ENCODE data around the gene ATP10B.

ATP10B gene

GRCh38 chr5:160685219-160685618 lies 166.8 kb downstream of the ATP10B start:
- DNase-seq: no peak

GRCh38 chr5:160679567-160680309 lies 172.3 kb downstream of the ATP10B start:
- no peak for DNase-seq

GRCh38 chr5:160675988-160676387 lies 176.0 kb downstream of the ATP10B start:
- DNase-seq: no peak

GRCh38 chr5:160674901-160675300 lies 177.1 kb downstream of the ATP10B start:
- DNase-seq: no peak

- DNase-seq: no peak
These were observed 179.5 kb downstream of the ATP10B start for GRCh38 chr5:160672521-160672920.

- DNase-seq: no peak
These were observed 183.7 kb downstream of the ATP10B start for GRCh38 chr5:160668356-160668755.

GRCh38 chr5:160667160-160667559 lies 184.9 kb downstream of the ATP10B start:
- no peak for DNase-seq

- DNase-seq: no peak
These were observed 186.6 kb downstream of the ATP10B start for GRCh38 chr5:160665460-160665859.

- DNase-seq: no peak
These were observed 191.9 kb downstream of the ATP10B start for GRCh38 chr5:160660132-160660531.

- no peak for DNase-seq
These were observed 194.2 kb downstream of the ATP10B start for GRCh38 chr5:160657622-160658458.

GRCh38 chr5:160657068-160657507 lies 194.9 kb downstream of the ATP10B start:
- no peak for DNase-seq

- DNase-seq: no peak
These were observed 196.3 kb downstream of the ATP10B start for GRCh38 chr5:160655717-160656116.

GRCh38 chr5:160651692-160652645 lies 200.0 kb downstream of the ATP10B start:
- DNase-seq: no peak

GRCh38 chr5:160649304-160649703 lies 202.7 kb downstream of the ATP10B start:
- no peak for DNase-seq

- DNase-seq: no peak
These were observed 206.0 kb downstream of the ATP10B start for GRCh38 chr5:160646033-160646432.

GRCh38 chr5:160643616-160644240 lies 208.3 kb downstream of the ATP10B start:
- DNase-seq: peak; percentile 10

- DNase-seq: no peak
These were observed 210.6 kb downstream of the ATP10B start for GRCh38 chr5:160641405-160641804.

GRCh38 chr5:160640406-160640805 lies 211.6 kb downstream of the ATP10B start:
- DNase-seq: no peak

GRCh38 chr5:160638161-160638742 lies 213.8 kb downstream of the ATP10B start:
- no peak for DNase-seq

- no peak for DNase-seq
These were observed 214.5 kb downstream of the ATP10B start for GRCh38 chr5:160637357-160638090.

GRCh38 chr5:160635663-160636062 lies 216.3 kb downstream of the ATP10B start:
- no peak for DNase-seq
